GM06990 (cell line): ENCODE measurements around the gene MBD3L1.
A peak's percentile ranks its signal among the peaks of the same experiment; 100 is the strongest.

ENCODE experiments used
- DNase-seq: peaks from one replicate; pipeline ENCODE4 v3.0.0-alpha.2; 2011; ENCODE audit not compliant: insufficient read length; ENCODE audit errors: extremely low read depth
- H3K27me3 ChIP-seq: replicated peaks from 2 replicates; pipeline ENCODE4 v1.6.0; 2011; ENCODE audit warnings: low read length; ENCODE audit not compliant: control insufficient read depth, insufficient read depth
- H3K36me3 ChIP-seq: 2 replicates; pipeline ENCODE4 v1.5.1; 2011; ENCODE audit warnings: low read length; ENCODE audit not compliant: control insufficient read depth, insufficient read depth
- H3K4me3 ChIP-seq: replicated peaks from 2 replicates; pipeline ENCODE4 v1.5.1; 2011; ENCODE audit warnings: low read depth, mild to moderate bottlenecking, control low read depth, low read length
- CTCF ChIP-seq: IDR thresholded peaks from 2 replicates; pipeline ENCODE4 v1.5.1; 2011; ENCODE audit warnings: low read length, control low read depth, mild to moderate bottlenecking, inconsistent platforms; ENCODE audit not compliant: insufficient read depth, poor library complexity, severe bottlenecking

The MBD3L1 gene

GRCh38 chr19:8815780-8816179 is 16.4 kb upstream of the MBD3L1 start:
- no peak for DNase-seq
- no peak for TF ChIP-seq CTCF
- peaks cover 6% of the 10 kb centered on the region for H3K36me3 ChIP-seq

GRCh38 chr19:8820234-8820633 is 11.9 kb upstream of the MBD3L1 start:
- Histone ChIP-seq H3K27me3 (no peaks in the 10 kb centered on the region), H3K4me3 (no peak overlapping the region), H3K36me3 (peaks cover 19% of the 10 kb centered on the region)
- no peak for TF ChIP-seq CTCF
- DNase-seq, result no peak

More at GRCh38 chr19:8815780-8816179, 16.4 kb upstream of the MBD3L1 start:
- Histone ChIP-seq H3K27me3 (no peaks in the 10 kb centered on the region), H3K4me3 (no peak overlapping the region)

GRCh38 chr19:8821748-8822241 is 10.4 kb upstream of the MBD3L1 start:
- no peak for TF ChIP-seq CTCF
- H3K4me3 ChIP-seq, result no peak overlapping the region
- H3K36me3 ChIP-seq, result peaks cover 17% of the 10 kb centered on the region
- DNase-seq, result no peak
- no peaks in the 10 kb centered on the region for H3K27me3 ChIP-seq

- TF ChIP-seq CTCF, result no peak
- H3K4me3 ChIP-seq, result no peak overlapping the region
- no peak for DNase-seq
- no peaks in the 10 kb centered on the region for H3K27me3 ChIP-seq
- peaks cover 12% of the 10 kb centered on the region for H3K36me3 ChIP-seq
Observed at GRCh38 chr19:8826371-8826770, 5.8 kb upstream of the MBD3L1 start.

DNA sequence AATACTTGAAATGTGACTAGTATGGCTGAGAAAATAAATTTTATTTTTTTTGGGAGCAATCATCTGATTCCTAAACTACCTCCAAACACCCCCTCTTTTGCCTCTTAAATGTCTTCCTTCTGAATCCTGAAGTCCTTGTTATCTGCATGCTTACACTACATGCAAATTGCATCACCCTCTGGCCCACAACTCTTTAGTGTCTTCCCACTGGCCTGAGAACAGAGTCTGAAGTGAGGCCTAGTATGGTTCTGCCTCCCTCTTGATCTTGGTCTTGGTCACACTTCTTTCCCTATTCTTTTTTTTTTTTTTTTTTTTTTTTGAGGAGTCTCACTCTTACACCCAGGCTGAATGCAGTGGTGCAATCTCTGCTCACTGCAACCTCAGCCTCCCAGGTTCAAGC is 4.9 kb upstream of the MBD3L1 start:
- TF ChIP-seq CTCF, result no peak
- H3K4me3 ChIP-seq, result no peak overlapping the region
- H3K36me3 ChIP-seq, result peaks cover 12% of the 10 kb centered on the region
- DNase-seq, result no peak
- no peaks in the 10 kb centered on the region for H3K27me3 ChIP-seq

DNA sequence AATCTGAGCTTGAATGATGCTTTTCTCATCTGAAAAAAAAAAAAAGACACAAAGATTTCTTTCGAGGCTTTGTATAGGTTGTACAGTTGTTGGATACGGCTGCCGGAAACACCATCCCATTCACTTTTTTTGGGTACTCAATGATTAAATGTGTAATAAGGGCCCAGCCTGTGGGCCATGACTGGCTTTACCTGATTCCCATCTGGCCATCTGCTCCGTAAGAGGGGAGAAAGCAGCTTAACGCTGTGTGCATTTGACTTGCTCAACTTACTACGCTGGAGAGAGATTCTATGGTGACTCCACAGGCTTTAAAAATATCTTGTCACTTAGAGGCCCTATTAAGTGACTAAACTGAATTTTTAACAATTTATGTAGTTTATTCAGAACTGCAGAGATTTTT is 804 bp upstream of the MBD3L1 start:
- DNase-seq, result no peak
- peak overlapping the region; percentile 90 for H3K4me3 ChIP-seq
- TF ChIP-seq CTCF, result no peak
- no peaks in the 10 kb centered on the region; the same call in none of the 2 replicates for H3K36me3 ChIP-seq
- no peaks in the 10 kb centered on the region for H3K27me3 ChIP-seq
